RWPE1 (cell line): Measurements from ENCODE around the gene ENOX1.

Experiments
- CTCF ChIA-PET: fragments of 350-600 bp; sonication (Branson Sonifier 250); formaldehyde crosslinking; extraction: SDS; loops from one replicate; lab custom pipeline; 2021; lab: Yijun Ruan, JAX
- POLR2A ChIA-PET: fragments of 400-600 bp; formaldehyde crosslinking; extraction: SDS; loops from one replicate; lab custom pipeline; 2020; ENCODE audit warnings: antibody characterized with exemption; ENCODE audit not compliant: low non-redundant PET; lab: Yijun Ruan, JAX
- DNase-seq: peaks from one replicate; pipeline ENCODE4 v3.0.0; 2012; ENCODE audit warnings: low spot score
- H3K27ac ChIP-seq: fragments of 450-650 bp; 2 replicates; pipeline ENCODE4 v1.5.1; 2017
- CTCF ChIP-seq: fragments of 450-650 bp; conservative IDR thresholded peaks from 2 replicates; pipeline ENCODE4 v1.5.1; 2017; ENCODE audit warnings: low read depth, mild to moderate bottlenecking

ENOX1 gene

GRCh38 chr13:43666403-43666802 is 120.4 kb downstream of the ENOX1 start:
- no peak overlapping the region for H3K27ac ChIP-seq
- DNase-seq: no peak
- TF ChIP-seq CTCF: no peak
- CTCF ChIA-PET: interaction anchor here (0.6 kb wide), 1 partner anchor 592 kb away, joined by 3 read pairs; no protein-coding TSS in a partner anchor
- POLR2A ChIA-PET: no interaction called here

GRCh38 chr13:43665388-43665787 is 121.4 kb downstream of the ENOX1 start:
- DNase-seq: no peak
- TF ChIP-seq CTCF: no peak
- ChIA-PET POLR2A (no interaction called here), CTCF (no interaction called here)
- no peak overlapping the region for H3K27ac ChIP-seq

GRCh38 chr13:43664700-43665191 is 122.0 kb downstream of the ENOX1 start:
- no peak for TF ChIP-seq CTCF
- ChIA-PET POLR2A (no interaction called here), CTCF (no interaction called here)
- DNase-seq: peak; percentile 25
- H3K27ac ChIP-seq: no peak overlapping the region; the same call in 1 of the 2 replicates

- ChIA-PET CTCF (no interaction called here), POLR2A (no interaction called here)
- no peak for TF ChIP-seq CTCF
- DNase-seq: no peak
- H3K27ac ChIP-seq: no peak overlapping the region
Measured at GRCh38 chr13:43663474-43664090, 123.2 kb downstream of the ENOX1 start.

GRCh38 chr13:43662976-43663375 is 123.8 kb downstream of the ENOX1 start:
- CTCF ChIA-PET: no interaction called here
- no peak for TF ChIP-seq CTCF
- no peak overlapping the region for H3K27ac ChIP-seq
- POLR2A ChIA-PET: no interaction called here
- no peak for DNase-seq

GRCh38 chr13:43661161-43661830 is 125.5 kb downstream of the ENOX1 start:
- ChIA-PET CTCF (no interaction called here), POLR2A (no interaction called here)
- H3K27ac ChIP-seq: no peak overlapping the region
- DNase-seq: no peak
- no peak for TF ChIP-seq CTCF
